A549 (cell line): Measurements from ENCODE around the gene NAALADL1. TPM values are rescaled to one million over a fixed set of nuclear protein-coding genes. Genes with fewer than 3 reads are reported as not detected.

Source experiments
- ATAC-seq, 2 experiments: fragments of 200-7000 bp in 1 of 2; fragments of >200 bp in 1 of 2; cut with Nextera tagmentation in 1 of 2; cut with Tn5 transposase in 1 of 2; 3 replicates each; pipeline versions ENCODE4 v1.8.0 to v1.9.1; 2018 to 2020; ENCODE audit warnings: mild to moderate bottlenecking in 1 of 2, moderate library complexity in 1 of 2
- CTCF ChIA-PET: fragments of 300-600 bp; sonication (Branson Sonifier 250); formaldehyde crosslinking; extraction: SDS; loops from one replicate; lab custom pipeline; 2021; ENCODE audit warnings: antibody characterized with exemption, inconsistent platforms; lab: Yijun Ruan, JAX
- POLR2A ChIA-PET: fragments of 350-600 bp; formaldehyde crosslinking; extraction: SDS; loops from one replicate; lab custom pipeline; 2021; ENCODE audit warnings: antibody characterized with exemption, inconsistent platforms; lab: Yijun Ruan, JAX
- DNase-seq, 2 experiments: peaks; one replicate each; pipeline versions ENCODE4 v3.0.0 to v3.0.0-alpha.2; 2011 to 2016; ENCODE audit warnings: low read depth in 1 of 2, low spot score in 1 of 2
- FAIRE-seq: peaks from 2 replicates; lab custom pipeline; 2011; peaks lifted over from hg19 to GRCh38; lab: Jason Lieb, UNC
- H3K27ac ChIP-seq, 2 experiments: fragments of >200 bp; sonication (Bioruptor Twin); formaldehyde crosslinking; 3 replicates each; pipeline ENCODE4 v1.5.1; 2016 to 2017
- H3K4me1 ChIP-seq: fragments of >200 bp; sonication (Bioruptor Twin); formaldehyde crosslinking; 3 replicates; pipeline ENCODE4 v1.6.1; 2016
- H3K4me2 ChIP-seq: fragments of >200 bp; sonication (Bioruptor Twin); formaldehyde crosslinking; 3 replicates; pipeline ENCODE4 v1.6.1; 2016
- H3K4me3 ChIP-seq: fragments of >200 bp; sonication (Bioruptor Twin); formaldehyde crosslinking; 3 replicates; pipeline ENCODE4 v1.5.1; 2016
- H3K9me3 ChIP-seq: fragments of >200 bp; sonication (Bioruptor Twin); formaldehyde crosslinking; 3 replicates; pipeline ENCODE4 v1.6.1; 2016
- CBX2 ChIP-seq: fragments of 200-600 bp; sonication (generic); IDR thresholded peaks from 2 replicates; pipeline ENCODE4 v1.6.1; 2016; ENCODE audit warnings: low read depth, mild to moderate bottlenecking, borderline replicate concordance
- CBX8 ChIP-seq: fragments of 200-600 bp; sonication (generic); IDR thresholded peaks from 2 replicates; pipeline ENCODE4 v1.6.1; 2016
- CHD2 ChIP-seq: fragments of 150-350 bp; IDR thresholded peaks from 2 replicates; pipeline ENCODE4 v1.6.1; 2014; ENCODE audit warnings: low read length; ENCODE audit not compliant: partially characterized antibody
- CHD4 ChIP-seq: fragments of 200-600 bp; sonication (generic); IDR thresholded peaks from 2 replicates; pipeline ENCODE4 v1.6.1; 2016; ENCODE audit warnings: antibody characterized with exemption, mild to moderate bottlenecking, borderline replicate concordance
- E2F6 ChIP-seq: IDR thresholded peaks from 2 replicates; pipeline ENCODE4 v1.6.1; 2012; ENCODE audit warnings: low read depth, borderline replicate concordance
- EHF ChIP-seq: fragments of 250-450 bp; sonication (Bioruptor Pico); IDR thresholded peaks from 2 replicates; pipeline ENCODE4 v1.5.0; 2020; ENCODE audit warnings: mild to moderate bottlenecking
- ELK1 ChIP-seq: fragments of 150-350 bp; IDR thresholded peaks from 2 replicates; pipeline ENCODE4 v1.6.1; 2014; ENCODE audit warnings: low read depth, mild to moderate bottlenecking, low read length
- FOSB ChIP-seq: fragments of 250-450 bp; sonication (Bioruptor Pico); IDR thresholded peaks from 2 replicates; pipeline ENCODE4 v1.5.0; 2020; ENCODE audit warnings: mild to moderate bottlenecking, moderate library complexity
- FOSL2 ChIP-seq, 2 experiments: fragments of 450-650 bp in 1 of 2; fragments of >200 bp in 1 of 2; sonication (Bioruptor Twin) in 1 of 2; formaldehyde crosslinking; IDR thresholded peaks; 2 replicates each; pipeline versions ENCODE4 v1.5.0 to v1.6.1; 2016 to 2020; ENCODE audit warnings: mild to moderate bottlenecking in 1 of 2, moderate library complexity in 1 of 2
- HDAC2 ChIP-seq: fragments of 200-600 bp; sonication (generic); IDR thresholded peaks from 2 replicates; pipeline ENCODE4 v1.6.1; 2016
- JUNB ChIP-seq: fragments of >200 bp; sonication (Bioruptor Twin); formaldehyde crosslinking; IDR thresholded peaks from 2 replicates; pipeline ENCODE4 v1.6.1; 2016
- KDM5A ChIP-seq: fragments of 200-600 bp; sonication (generic); IDR thresholded peaks from 2 replicates; pipeline ENCODE4 v1.6.1; 2016; ENCODE audit warnings: antibody characterized with exemption, mild to moderate bottlenecking
- MAZ ChIP-seq: fragments of 150-350 bp; IDR thresholded peaks from 2 replicates; pipeline ENCODE4 v1.6.1; 2014; ENCODE audit warnings: antibody characterized with exemption, low read depth, low read length, borderline replicate concordance
- NPAS2 ChIP-seq: fragments of 250-450 bp; sonication (Bioruptor Pico); IDR thresholded peaks from 2 replicates; pipeline ENCODE4 v1.8.0; 2022; ENCODE audit warnings: mild to moderate bottlenecking, moderate library complexity, borderline replicate concordance
- RAD21 ChIP-seq, 2 experiments: fragments of >200 bp in 1 of 2; sonication (Bioruptor Twin) in 1 of 2; formaldehyde crosslinking in 1 of 2; IDR thresholded peaks in 1 of 2; conservative IDR thresholded peaks in 1 of 2; 2 replicates in 1 of 2; 3 replicates in 1 of 2; pipeline ENCODE4 v1.6.1; 2012 to 2018; ENCODE audit warnings: inconsistent platforms in 1 of 2
- RARB ChIP-seq: fragments of 250-450 bp; sonication (Bioruptor Pico); IDR thresholded peaks from 2 replicates; pipeline ENCODE4 v1.8.0; 2021; ENCODE audit warnings: mild to moderate bottlenecking, moderate library complexity
- RCOR1 ChIP-seq: fragments of 150-350 bp; IDR thresholded peaks from 2 replicates; pipeline ENCODE4 v1.6.1; 2014; ENCODE audit warnings: antibody characterized with exemption, low read length, low read depth
- REST ChIP-seq: fragments of 200-600 bp; sonication (generic); IDR thresholded peaks from 2 replicates; pipeline ENCODE4 v1.6.1; 2016; ENCODE audit warnings: antibody characterized with exemption, mild to moderate bottlenecking, moderate library complexity
- RNF2 ChIP-seq: fragments of 200-600 bp; sonication (generic); IDR thresholded peaks from 2 replicates; pipeline ENCODE4 v1.6.1; 2016; ENCODE audit warnings: low read depth, mild to moderate bottlenecking, antibody characterized with exemption, moderate library complexity, borderline replicate concordance
- SREBF2 ChIP-seq: fragments of 450-650 bp; IDR thresholded peaks from 2 replicates; pipeline ENCODE4 v1.6.1; 2014; ENCODE audit warnings: mild to moderate bottlenecking, moderate library complexity
- TP53 ChIP-seq: fragments of 250-450 bp; sonication (Bioruptor Pico); IDR thresholded peaks from 2 replicates; pipeline ENCODE4 v1.5.0; 2021; ENCODE audit warnings: mild to moderate bottlenecking, moderate library complexity
- ZFP36 ChIP-seq: fragments of 450-650 bp; IDR thresholded peaks from 2 replicates; pipeline ENCODE4 v1.6.1; 2014; ENCODE audit warnings: borderline replicate concordance; ENCODE audit not compliant: partially characterized antibody
- ZNF302 ChIP-seq: fragments of 250-450 bp; sonication (Bioruptor Pico); IDR thresholded peaks from 2 replicates; pipeline ENCODE4 v1.9.0; 2021; ENCODE audit warnings: inconsistent platforms, mild to moderate bottlenecking, moderate library complexity
- WGBS: methylation state at CpG from one replicate; pipeline ENCODE4 v1.1.6; 2017; ENCODE audit errors: missing lambda C conversion rate; 5-methylcytosine and 5-hydroxymethylcytosine counted together
- polyA plus RNA-seq, 4 experiments: library from polyadenylated mRNA; depleted of rRNA in 3 of 4; stranded (reverse); fragments of >200 nt; fragmentation: RNase III in 1 of 4; extraction: RNeasy Plus Mini Kit Qiagen cat#74134 plus additional on column Dnase treatment in 1 of 4; gene quantifications; 2 replicates in 3 of 4; 3 replicates in 1 of 4; pipeline ENCODE4 v1.2.3, GENCODE V29; 2011 to 2017
- TF ChIP-seq, protein P1 (sequence below): fragments of 250-450 bp; sonication (Bioruptor Pico); IDR thresholded peaks from 2 replicates; pipeline ENCODE4 v1.5.0; 2020; ENCODE audit warnings: low read depth, mild to moderate bottlenecking, moderate library complexity
- TF ChIP-seq, protein P2 (sequence below): IDR thresholded peaks from 2 replicates; pipeline ENCODE4 v1.6.1; 2012

The NAALADL1 gene
- polyA plus RNA-seq, 2 of the 4 experiments (the other 2 are of a cell fraction), result not detected

GRCh38 chr11:65036931-65037330 is 21.4 kb downstream of the NAALADL1 start:
- 88% methylated on average over 6 of the region's 6 CpGs for WGBS
- CTCF ChIA-PET, result interaction anchor here (0.6 to 8.6 kb wide), 6 partner anchors 17 to 278 kb away, joined by 3 to 60 read pairs (median 4); partner anchors contain the start of gene ARL2
- TF ChIP-seq ZNF302 (CRISPR knock-in tag), result no peak
- no peak for TF ChIP-seq MAZ
- no peak for TF ChIP-seq CBX2
- no peak for TF ChIP-seq CHD4
- no peak for TF ChIP-seq CHD2
- TF ChIP-seq RNF2, result no peak
- no peak for TF ChIP-seq TP53 (CRISPR knock-in tag)
- TF ChIP-seq, protein P1, sequence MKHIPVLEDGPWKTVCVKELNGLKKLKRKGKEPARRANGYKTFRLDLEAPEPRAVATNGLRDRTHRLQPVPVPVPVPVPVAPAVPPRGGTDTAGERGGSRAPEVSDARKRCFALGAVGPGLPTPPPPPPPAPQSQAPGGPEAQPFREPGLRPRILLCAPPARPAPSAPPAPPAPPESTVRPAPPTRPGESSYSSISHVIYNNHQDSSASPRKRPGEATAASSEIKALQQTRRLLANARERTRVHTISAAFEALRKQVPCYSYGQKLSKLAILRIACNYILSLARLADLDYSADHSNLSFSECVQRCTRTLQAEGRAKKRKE (CRISPR knock-in tag), result no peak
- no peak for TF ChIP-seq ZFP36
- Histone ChIP-seq H3K27ac (no peak overlapping the region), H3K4me2 (no peak overlapping the region), H3K9me3 (no peaks in the 10 kb centered on the region), H3K4me3 (no peak overlapping the region), H3K4me1 (peaks cover 6% of the 10 kb centered on the region; the same call in 2 of the 3 replicates)
- FAIRE-seq (no peak), ATAC-seq (no peak), DNase-seq (no peak)
- POLR2A ChIA-PET, result interaction anchor here (0.6 kb wide), 1 partner anchor 13 kb away, joined by 8 read pairs; no protein-coding TSS in a partner anchor

GRCh38 chr11:65035579-65035978 is 22.8 kb downstream of the NAALADL1 start:
- H3K4me3 ChIP-seq, result no peak overlapping the region
- no peak; a peak in 1 of 6 replicates for ATAC-seq
- CTCF ChIA-PET, result interaction anchor here (1.1 to 8.6 kb wide), 5 partner anchors 22 to 82 kb away, joined by 3 to 60 read pairs (median 7); partner anchors contain the start of genes ARL2, TM7SF2 and ZNHIT2
- no peak for FAIRE-seq
- TF ChIP-seq ZNF302 (CRISPR knock-in tag) (no peak), RARB (CRISPR knock-in tag) (no peak), KDM5A (no peak), JUNB (no peak), REST (no peak), FOSL2 (IDR thresholded peaks at IDR 0.05) (no peak), FOSL2 (CRISPR knock-in tag; IDR thresholded peaks at IDR 0.05) (no peak), RAD21 (conservative IDR thresholded peaks at IDR 0.05 in 1 of 2, IDR thresholded peaks at IDR 0.05 in 1 of 2) (no peak), RNF2 (no peak), RCOR1 (no peak)
- peaks cover 6% of the 10 kb centered on the region; the same call in 2 of the 3 replicates for H3K4me1 ChIP-seq
- WGBS, result 80% methylated on average over 11 of the region's 11 CpGs
- POLR2A ChIA-PET, result no interaction called here
- no peaks in the 10 kb centered on the region for H3K9me3 ChIP-seq
- no peak overlapping the region for H3K27ac ChIP-seq
- no peak for DNase-seq
- no peak overlapping the region for H3K4me2 ChIP-seq

DNA sequence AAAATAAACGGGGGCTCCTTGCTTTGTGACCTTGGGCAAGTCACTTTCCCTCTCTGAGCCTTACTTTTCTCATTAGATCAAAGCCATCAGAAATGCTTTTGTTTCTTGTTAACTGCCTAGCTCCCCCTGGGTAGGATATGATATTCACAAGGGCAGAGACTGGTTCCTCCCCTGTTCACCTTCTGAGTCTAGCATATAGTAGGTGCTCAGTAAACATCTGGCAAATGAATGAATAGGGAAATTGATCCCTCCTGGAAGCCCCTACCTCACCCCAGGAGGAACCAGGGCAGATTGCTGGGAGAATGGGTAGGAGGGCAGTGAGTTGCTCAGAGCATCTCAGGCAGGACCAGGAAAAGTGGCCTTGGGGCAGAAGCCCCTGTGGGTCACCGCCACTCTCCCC is 23.9 kb downstream of the NAALADL1 start:
- POLR2A ChIA-PET, result no interaction called here
- no peaks in the 10 kb centered on the region for H3K4me1 ChIP-seq
- no peak overlapping the region for H3K4me2 ChIP-seq
- ATAC-seq (no peak), DNase-seq (no peak), FAIRE-seq (no peak)
- no peak overlapping the region for H3K27ac ChIP-seq
- no peak overlapping the region for H3K4me3 ChIP-seq
- CTCF ChIA-PET, result interaction anchor here (0.7 to 8.6 kb wide), 4 partner anchors 9 to 281 kb away, joined by 3 to 60 read pairs (median 4); partner anchors contain the start of gene ARL2
- WGBS, result 66% methylated on average over 2 of the region's 2 CpGs
- TF ChIP-seq ZNF302 (CRISPR knock-in tag) (no peak), HDAC2 (no peak), NPAS2 (no peak), E2F6 (no peak), FOSB (CRISPR knock-in tag) (no peak), ELK1 (no peak), EHF (CRISPR knock-in tag) (no peak), CBX8 (no peak), CBX2 (no peak), SREBF2 (no peak)
- TF ChIP-seq, protein P2, sequence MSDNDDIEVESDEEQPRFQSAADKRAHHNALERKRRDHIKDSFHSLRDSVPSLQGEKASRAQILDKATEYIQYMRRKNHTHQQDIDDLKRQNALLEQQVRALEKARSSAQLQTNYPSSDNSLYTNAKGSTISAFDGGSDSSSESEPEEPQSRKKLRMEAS, result no peak
- no peaks in the 10 kb centered on the region for H3K9me3 ChIP-seq
